Measurements from ENCODE around the gene ERMAP. TPM values are rescaled to one million over a fixed set of nuclear protein-coding genes. Genes with fewer than 3 reads are reported as not detected.

Gene ERMAP
- total RNA-seq, 4 donors from 2014 or later = 1.4 to 6.5 (median 3.9) TPM

DNA sequence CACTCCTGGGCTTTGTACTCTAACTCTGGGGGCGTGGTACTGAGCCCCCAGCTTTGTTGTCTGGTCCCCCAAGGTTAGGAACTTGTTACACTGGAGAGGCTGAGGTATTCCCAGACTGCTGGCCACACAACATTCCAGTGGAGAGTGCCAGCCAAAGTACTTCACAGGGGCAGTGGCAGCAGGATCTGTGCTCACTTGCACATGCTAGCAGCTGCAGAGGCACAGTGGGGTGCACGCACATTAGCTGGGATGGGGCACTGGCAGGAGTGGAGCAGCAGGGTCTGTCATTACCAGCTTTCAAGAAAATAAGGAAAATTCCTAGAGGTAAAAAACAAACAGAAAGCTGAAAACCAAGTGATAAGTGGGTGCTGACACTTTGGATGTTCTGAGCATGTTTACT, 60.5 kb downstream of the ERMAP start:
- no peak overlapping the region for H3K27ac ChIP-seq
- TF ChIP-seq, protein P1, sequence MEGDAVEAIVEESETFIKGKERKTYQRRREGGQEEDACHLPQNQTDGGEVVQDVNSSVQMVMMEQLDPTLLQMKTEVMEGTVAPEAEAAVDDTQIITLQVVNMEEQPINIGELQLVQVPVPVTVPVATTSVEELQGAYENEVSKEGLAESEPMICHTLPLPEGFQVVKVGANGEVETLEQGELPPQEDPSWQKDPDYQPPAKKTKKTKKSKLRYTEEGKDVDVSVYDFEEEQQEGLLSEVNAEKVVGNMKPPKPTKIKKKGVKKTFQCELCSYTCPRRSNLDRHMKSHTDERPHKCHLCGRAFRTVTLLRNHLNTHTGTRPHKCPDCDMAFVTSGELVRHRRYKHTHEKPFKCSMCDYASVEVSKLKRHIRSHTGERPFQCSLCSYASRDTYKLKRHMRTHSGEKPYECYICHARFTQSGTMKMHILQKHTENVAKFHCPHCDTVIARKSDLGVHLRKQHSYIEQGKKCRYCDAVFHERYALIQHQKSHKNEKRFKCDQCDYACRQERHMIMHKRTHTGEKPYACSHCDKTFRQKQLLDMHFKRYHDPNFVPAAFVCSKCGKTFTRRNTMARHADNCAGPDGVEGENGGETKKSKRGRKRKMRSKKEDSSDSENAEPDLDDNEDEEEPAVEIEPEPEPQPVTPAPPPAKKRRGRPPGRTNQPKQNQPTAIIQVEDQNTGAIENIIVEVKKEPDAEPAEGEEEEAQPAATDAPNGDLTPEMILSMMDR (IDR thresholded peaks at IDR 0.05 in 4 of 5, conservative IDR thresholded peaks at IDR 0.05 in 1 of 5) = no peak
- TF ChIP-seq POLR2A (IDR thresholded peaks at IDR 0.05) = no peak
- no peaks in the 10 kb centered on the region for H3K9me3 ChIP-seq
- no peaks in the 10 kb centered on the region for H3K36me3 ChIP-seq
- no peak for DNase-seq
- intact Hi-C loops (cut with DNase I; ENCODE audit: low total_unique reads) (no loop called here), in situ Hi-C loops (cut with MboI; ENCODE audit: low sequenced_read_pairs in 4 of 4) (no loop called here)
- H3K27me3 ChIP-seq = peaks cover 0 to 8% (median 0%) of the 10 kb centered on the region in 3 donors
- no peaks in the 10 kb centered on the region for H3K4me1 ChIP-seq
- no peak for ATAC-seq
- no peak overlapping the region for H3K4me3 ChIP-seq

DNA sequence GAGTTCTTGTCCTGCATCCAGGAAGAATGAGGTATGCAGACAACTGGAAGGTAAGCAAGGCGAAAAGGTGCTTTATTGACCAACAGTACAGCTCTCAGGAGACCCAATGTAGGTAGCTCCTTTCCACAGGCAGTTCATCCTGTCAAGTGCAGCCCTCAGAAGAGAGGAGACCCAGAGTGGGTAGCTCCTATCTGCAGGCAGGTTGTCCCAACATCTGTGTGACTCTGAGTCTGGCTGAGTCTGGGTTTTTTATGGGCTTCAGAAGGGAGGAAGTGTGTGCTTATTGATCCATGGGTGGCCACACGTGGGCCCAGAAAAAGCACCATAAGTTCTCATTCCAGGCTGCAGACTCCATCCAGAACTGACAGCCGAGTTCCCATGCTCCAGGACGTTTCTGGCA, 63.5 kb downstream of the ERMAP start:
- no peaks in the 10 kb centered on the region for H3K9me3 ChIP-seq
- H3K36me3 ChIP-seq = no peaks in the 10 kb centered on the region
- no peak overlapping the region for H3K27ac ChIP-seq
- no peak for ATAC-seq
- H3K4me1 ChIP-seq = no peaks in the 10 kb centered on the region
- peaks cover 0 to 8% (median 0%) of the 10 kb centered on the region in 3 donors for H3K27me3 ChIP-seq
- no peak for TF ChIP-seq POLR2A (IDR thresholded peaks at IDR 0.05)
- TF ChIP-seq, protein P1 (IDR thresholded peaks at IDR 0.05 in 4 of 5, conservative IDR thresholded peaks at IDR 0.05 in 1 of 5) = no peak
- no peak overlapping the region for H3K4me3 ChIP-seq
- DNase-seq = no peak
- in situ Hi-C loops (cut with MboI; ENCODE audit: low sequenced_read_pairs in 4 of 4) (no loop called here), intact Hi-C loops (cut with DNase I; ENCODE audit: low total_unique reads) (no loop called here)

DNA sequence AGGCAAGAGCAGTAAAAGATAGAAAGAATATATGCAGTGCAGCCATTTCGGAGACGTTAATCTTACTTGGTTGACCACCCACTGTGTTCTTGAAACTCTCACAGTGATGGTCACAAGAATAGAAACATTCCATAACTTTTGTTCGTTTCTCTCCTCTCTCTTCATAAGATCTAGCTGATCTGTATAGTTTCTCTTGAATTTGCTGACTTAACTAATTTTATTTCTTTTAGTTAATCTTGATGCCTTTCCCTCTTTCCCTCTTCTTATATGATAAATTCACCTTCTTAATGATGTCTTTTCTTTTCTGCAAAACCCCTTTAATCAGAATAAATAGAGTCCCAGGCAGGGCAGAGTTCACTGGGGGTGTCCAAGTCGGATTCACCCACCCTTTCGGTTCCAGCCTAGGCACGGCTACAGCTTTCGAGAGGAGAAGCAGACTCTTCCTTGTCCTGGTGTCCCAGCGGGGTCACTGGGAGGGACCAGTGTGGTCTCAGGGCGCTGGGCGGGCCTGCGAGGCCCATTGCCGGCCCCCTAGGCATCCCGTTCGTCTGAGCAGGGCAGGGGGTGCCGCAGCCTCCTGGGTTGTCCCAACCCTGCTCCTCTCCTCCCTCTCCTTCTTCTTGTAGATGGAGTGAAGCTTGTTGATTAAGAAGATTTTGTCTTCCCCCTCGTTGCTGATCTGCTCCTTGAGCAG, 69.3 kb downstream of the ERMAP start:
- Histone ChIP-seq H3K27ac (no peak overlapping the region), H3K27me3 (no peaks in the 10 kb centered on the region), H3K4me1 (no peaks in the 10 kb centered on the region), H3K9me3 (no peaks in the 10 kb centered on the region), H3K4me3 (no peak overlapping the region), H3K36me3 (no peaks in the 10 kb centered on the region)
- DNase-seq = no peak
- ATAC-seq = no peak
- TF ChIP-seq, protein P1 (IDR thresholded peaks at IDR 0.05 in 4 of 5, conservative IDR thresholded peaks at IDR 0.05 in 1 of 5) = no peak
- no peak for TF ChIP-seq POLR2A (IDR thresholded peaks at IDR 0.05)
- intact Hi-C loops (cut with DNase I; ENCODE audit: low total_unique reads) = no loop called here
- in situ Hi-C loops (cut with MboI; ENCODE audit: low sequenced_read_pairs in 4 of 4) = no loop called here

DNA sequence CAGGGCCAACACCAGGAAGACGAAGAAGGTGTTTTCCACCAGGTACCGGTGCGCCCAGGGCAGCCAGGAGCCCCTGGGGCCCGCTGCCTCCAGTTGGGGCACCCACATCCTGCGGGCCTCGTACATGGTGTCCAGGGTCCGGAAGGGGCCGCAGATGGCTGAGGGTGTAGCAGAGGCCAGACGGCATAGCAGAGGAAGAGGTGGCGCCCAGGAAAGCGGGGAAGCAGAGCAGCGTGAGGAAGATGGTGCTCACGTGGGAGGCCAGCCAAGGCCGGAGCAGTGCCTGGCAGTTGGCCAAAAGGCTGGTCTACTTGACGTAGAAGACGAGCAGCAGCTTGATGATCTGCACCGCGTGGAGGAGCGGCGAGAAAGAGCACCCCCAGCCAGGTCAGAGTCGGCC, 69.9 kb downstream of the ERMAP start:
- H3K4me1 ChIP-seq = no peaks in the 10 kb centered on the region
- no peaks in the 10 kb centered on the region for H3K36me3 ChIP-seq
- no peak for DNase-seq
- no peaks in the 10 kb centered on the region for H3K9me3 ChIP-seq
- H3K27ac ChIP-seq = no peak overlapping the region
- in situ Hi-C loops (cut with MboI; ENCODE audit: low sequenced_read_pairs in 4 of 4) = no loop called here
- intact Hi-C loops (cut with DNase I; ENCODE audit: low total_unique reads) = no loop called here
- TF ChIP-seq POLR2A (IDR thresholded peaks at IDR 0.05) = no peak
- TF ChIP-seq, protein P1 (IDR thresholded peaks at IDR 0.05 in 4 of 5, conservative IDR thresholded peaks at IDR 0.05 in 1 of 5) = no peak
- no peak for ATAC-seq
- no peaks in the 10 kb centered on the region for H3K27me3 ChIP-seq
- H3K4me3 ChIP-seq = no peak overlapping the region

DNA sequence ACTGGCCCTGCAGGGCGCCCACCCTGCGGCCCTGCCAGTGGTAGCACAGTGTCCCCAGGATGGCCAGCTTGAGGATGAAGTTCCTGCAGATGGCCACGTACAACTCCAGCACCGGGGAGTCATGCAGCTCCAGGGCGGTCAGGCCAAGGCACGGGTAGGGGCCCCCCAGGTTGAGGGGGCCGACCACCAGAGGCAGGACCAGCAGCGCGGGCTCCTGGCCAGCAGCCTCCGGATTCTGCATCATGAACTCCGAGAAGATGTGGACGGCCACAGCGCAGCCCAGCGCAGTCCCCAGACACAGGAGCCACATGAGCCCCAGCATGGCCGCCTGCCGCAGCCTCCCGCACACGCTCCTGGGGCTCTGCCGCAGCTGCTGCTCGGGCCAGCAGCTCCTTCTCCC, 70.4 kb downstream of the ERMAP start:
- in situ Hi-C loops (cut with MboI; ENCODE audit: low sequenced_read_pairs in 4 of 4) = no loop called here
- no peaks in the 10 kb centered on the region for H3K4me1 ChIP-seq
- H3K9me3 ChIP-seq = no peaks in the 10 kb centered on the region
- TF ChIP-seq, protein P1 (IDR thresholded peaks at IDR 0.05 in 4 of 5, conservative IDR thresholded peaks at IDR 0.05 in 1 of 5) = no peak
- TF ChIP-seq POLR2A (IDR thresholded peaks at IDR 0.05) = no peak
- H3K27ac ChIP-seq = no peak overlapping the region
- H3K4me3 ChIP-seq = no peak overlapping the region
- DNase-seq = no peak
- H3K36me3 ChIP-seq = no peaks in the 10 kb centered on the region
- ATAC-seq = no peak
- no peaks in the 10 kb centered on the region for H3K27me3 ChIP-seq
- intact Hi-C loops (cut with DNase I; ENCODE audit: low total_unique reads) = no loop called here

Measured in gastrocnemius medialis (tissue), 4 donors.